Umbilical cord (tissue), 2 donors: Measurements from ENCODE around the gene DNMT3A. TPM values are rescaled to one million over a fixed set of nuclear protein-coding genes. Genes with fewer than 3 reads are reported as not detected.

Experiments used
- DNase-seq: peaks from one replicate; pipeline ENCODE4 v3.0.0-alpha.2; 2015; ENCODE audit warnings: low spot score
- total RNA-seq: library from RNA; depleted of rRNA; stranded (reverse); fragments of >200 nt; gene quantifications from one replicate; pipeline ENCODE4 v1.2.3, GENCODE V29; 2014; ENCODE audit warnings: low replicate concordance; ENCODE audit not compliant: insufficient read depth

The DNMT3A gene
- total RNA-seq, 1 donor from 2014 or later = 40.2 TPM

GRCh38 chr2:25306777-25307368 lies 34.9 kb downstream of the DNMT3A start:
- DNase-seq = no peak

- no peak for DNase-seq
Measured at GRCh38 chr2:25305775-25306174, 36.0 kb downstream of the DNMT3A start.

DNA sequence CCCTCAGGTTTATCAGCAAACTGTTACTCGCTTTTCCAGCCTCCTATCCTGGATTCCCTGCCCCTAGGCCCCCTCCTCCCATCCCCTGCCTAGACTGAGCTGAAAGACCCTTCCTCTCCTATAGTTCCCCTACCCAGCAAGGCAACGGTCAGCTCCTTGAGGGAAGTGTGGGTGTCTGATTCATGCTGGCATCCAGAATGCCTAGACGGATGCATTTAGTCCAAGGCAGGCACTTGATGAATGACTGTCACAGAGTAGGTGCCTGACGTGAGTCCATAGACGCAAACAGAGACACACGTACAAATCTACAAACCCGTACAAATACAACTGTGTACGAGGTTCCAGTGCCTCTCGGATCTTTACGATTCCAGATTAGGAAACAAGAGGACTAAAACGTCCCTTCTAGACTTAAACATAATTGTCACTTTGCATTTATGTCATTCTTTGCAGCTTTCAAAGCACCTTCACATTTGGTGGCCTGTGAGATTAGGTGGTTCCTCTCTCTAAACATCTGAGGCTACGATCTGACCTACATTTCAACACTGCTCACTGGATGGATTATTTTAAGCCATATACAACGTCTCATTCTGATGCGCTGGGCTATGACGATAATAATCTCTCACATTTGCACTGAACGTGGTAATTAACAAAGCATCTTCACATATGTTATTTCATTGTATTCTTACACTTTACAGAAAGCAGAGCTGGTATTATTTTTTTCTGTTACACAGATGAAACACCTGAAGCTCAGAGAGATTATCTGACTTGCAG lies 36.7 kb downstream of the DNMT3A start:
- DNase-seq = no peak

GRCh38 chr2:25304321-25304720 lies 37.4 kb downstream of the DNMT3A start:
- peak; percentile 70 for DNase-seq

GRCh38 chr2:25303633-25304236 lies 38.0 kb downstream of the DNMT3A start:
- peak; percentile 38 for DNase-seq

- DNase-seq = no peak
Measured at GRCh38 chr2:25302758-25303375, 38.9 kb downstream of the DNMT3A start.

DNA sequence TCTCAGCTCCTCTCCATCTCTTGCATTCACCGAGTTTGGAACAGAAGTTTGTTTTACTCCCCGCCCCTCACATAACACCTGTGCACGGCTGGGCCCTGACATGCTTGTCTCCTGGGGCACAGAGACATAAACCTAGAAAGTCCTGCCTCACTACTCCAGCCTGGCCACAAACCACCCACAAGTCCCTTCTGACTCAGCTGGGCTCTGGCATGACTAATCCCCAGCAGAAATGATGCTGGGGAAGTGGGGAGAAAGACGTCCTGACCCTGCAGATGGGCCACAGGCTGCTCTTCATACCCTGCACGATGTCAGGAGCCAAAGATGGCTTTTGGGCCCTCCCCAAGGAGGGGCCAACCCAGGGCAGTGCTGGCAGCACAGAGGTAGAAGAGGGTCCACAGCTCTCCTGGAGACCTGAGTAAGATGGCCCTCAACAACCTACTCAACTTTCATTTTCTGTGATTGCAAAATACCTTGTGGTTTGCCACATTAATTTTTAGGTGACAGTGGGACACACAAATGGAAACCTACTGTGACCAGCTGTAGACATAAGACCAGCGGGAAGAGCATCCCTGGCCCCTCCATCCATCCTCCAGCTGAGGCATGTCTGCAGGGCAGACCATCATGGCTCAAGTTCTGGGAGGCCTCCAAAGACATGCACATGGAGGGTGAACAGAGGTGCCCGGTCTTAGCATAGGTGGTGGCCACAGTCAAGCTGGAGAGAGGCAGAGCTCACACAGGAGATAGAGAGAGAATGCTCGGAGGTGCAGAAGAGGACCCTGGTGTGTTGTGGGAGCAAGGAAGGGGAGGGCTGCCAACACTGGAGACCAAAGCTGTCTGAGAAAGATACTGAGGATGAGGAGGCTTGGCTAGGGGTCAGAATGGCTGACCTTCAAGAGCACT lies 40.0 kb downstream of the DNMT3A start:
- DNase-seq = no peak

DNA sequence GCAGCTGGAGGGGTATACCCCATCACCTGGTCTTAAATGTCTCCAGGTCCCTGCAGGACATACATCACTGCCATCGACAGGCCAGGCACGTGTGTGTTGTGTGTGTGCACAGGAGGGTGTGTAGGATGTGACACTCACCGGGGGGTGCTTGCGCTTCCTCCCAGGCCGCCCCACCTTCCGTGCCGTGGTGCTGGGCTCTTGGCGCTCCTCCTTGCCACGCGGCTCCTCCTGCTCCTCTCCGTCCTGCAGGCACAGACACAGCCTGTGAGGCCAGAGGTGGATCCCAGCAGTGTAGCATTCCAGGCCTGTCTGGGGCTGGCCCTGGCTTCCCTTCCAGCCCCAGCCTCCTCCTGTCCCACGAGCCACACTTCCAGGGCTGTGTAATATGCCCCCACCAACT lies 41.7 kb downstream of the DNMT3A start:
- no peak for DNase-seq

DNA sequence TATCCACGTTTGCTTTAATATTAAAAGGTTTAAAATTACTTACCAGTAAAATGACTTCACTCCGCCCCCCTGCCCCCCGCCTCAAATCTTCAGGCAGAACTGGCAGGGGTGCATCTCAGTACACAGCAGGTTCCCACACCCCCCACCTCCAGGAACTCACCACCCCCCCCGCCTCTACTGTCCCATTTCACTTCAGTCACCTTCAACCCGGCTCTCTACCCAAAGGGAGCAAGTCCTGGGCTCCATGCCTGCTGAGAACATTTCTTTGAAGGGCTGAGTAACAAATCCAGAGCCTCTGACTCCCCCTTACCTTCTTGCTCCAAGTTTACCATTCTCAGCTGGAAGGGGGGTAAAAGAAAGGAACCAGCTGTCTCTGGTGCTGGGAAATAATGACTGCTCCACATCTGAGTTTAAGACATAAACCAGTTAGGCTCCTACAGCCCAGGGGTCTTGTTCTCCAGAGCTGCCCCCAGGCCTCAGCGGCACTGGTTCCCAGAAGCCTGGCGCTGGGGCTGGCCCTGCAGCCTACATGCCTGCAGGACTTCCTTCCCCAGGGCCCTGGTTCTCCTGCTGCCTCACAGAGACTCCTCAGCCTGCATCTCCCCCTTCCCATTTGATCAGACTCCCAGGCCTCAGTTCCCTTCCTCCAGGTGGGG lies 42.8 kb downstream of the DNMT3A start:
- no peak for DNase-seq

DNA sequence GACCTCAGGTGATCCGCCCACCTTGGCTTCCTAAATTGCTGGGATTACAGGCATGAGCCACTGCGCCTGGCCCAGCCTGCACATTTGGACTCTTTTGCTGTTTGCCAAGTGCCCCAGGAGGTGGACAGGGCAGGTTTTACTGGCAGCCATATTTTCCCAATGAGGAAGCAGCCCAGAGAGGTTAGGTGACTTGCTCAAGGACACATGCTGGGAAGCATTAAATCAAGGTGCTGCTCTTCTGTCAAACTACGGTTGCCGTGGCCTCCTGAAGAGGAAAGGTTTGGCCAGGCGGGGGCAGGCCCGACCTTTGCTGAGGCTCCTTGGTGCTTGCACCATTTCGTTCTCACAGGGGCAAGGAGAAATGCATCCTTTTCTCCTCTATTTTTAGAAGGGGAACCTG lies 44.0 kb downstream of the DNMT3A start:
- DNase-seq = no peak

- DNase-seq = no peak
Measured at GRCh38 chr2:25295621-25296020, 46.1 kb downstream of the DNMT3A start.

- peak; percentile 60 for DNase-seq
Measured at GRCh38 chr2:25294573-25295462, 46.9 kb downstream of the DNMT3A start.

DNA sequence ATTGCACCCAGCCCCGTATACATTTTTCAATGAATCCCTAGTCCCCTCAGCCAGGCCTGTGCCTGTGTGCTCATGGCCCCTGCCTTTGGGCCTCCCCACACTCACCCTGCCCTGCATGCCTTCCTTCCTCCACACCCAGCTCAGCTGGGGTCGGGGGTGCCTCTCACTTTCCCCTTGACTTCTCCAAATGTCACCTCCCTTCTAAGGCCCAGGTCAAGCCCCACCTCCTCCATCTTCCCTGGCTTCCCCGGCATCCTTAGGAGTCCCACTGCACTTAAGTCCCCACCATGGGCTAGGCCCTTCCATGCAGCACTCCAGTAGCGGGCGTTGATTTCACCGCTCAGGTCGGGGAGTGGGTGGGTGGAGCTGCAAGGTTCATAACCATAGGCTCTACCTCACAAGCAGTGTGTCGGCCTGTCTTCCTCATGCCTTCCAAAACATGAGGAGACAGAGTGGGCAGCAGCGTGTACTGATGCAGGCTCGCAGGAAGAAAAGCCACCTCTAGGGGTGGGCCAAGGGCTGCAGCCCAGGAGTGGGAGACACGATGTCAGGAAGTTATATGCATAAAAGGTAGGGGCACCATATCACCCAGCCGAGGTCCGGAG lies 47.7 kb downstream of the DNMT3A start:
- DNase-seq = no peak

DNA sequence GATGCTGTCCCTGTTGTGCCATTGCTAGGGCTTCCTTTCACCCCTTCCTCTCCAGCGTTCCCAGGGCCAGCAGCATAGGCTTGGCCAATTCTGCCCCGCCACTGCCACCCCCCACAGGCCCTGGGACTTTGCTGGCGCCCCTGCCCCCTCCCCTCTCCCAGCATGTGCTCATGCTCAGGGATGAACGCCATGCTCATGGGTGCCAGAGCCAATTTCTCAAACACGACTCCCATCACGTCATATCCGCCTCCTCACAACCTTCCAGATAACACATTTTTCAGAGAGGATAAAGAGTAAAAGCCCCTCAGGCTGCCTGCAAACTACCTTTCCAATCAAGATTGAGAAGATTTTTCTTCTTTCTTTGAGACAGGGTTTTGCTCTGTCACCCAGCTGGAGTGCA lies 48.6 kb downstream of the DNMT3A start:
- no peak for DNase-seq

- DNase-seq = no peak
Measured at GRCh38 chr2:25292408-25292807, 49.3 kb downstream of the DNMT3A start.

- no peak for DNase-seq
Measured at GRCh38 chr2:25290811-25291495, 50.8 kb downstream of the DNMT3A start.

DNA sequence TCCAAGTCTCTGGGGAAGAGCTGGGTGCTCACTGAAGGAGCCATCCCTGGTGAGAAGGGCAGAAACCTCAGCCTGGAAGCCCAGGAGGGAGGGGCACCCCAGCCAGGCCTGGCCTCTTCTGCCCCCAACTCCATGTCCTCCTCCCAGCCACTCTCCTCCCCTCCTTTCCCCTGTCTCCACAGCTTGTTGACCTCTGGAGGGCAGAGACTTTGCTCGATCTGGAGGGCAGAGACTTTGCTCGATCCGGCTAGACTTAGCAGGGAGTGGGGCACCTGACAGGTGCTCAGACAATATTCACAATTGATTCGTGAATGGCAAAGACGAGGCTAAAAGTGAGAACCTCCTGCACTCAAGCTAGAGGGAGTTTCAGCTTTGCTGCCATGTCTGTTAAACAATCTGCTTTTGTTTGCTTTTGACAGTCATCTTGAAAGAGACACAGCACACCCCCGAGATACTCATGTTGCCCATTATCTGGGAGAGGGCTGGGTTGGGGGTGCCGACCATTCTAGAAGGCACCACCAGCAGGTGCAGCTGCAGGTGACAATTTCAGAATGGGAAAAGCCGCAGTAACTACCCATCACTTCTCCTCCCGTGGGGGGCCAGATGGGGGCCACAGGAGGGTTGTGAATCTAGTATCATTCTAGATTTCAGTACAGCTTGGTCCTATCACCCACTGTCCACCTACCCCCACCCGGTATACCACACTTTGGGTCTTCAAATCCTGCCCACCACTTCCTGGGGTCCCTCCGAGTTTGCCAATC lies 54.8 kb downstream of the DNMT3A start:
- DNase-seq = no peak

DNA sequence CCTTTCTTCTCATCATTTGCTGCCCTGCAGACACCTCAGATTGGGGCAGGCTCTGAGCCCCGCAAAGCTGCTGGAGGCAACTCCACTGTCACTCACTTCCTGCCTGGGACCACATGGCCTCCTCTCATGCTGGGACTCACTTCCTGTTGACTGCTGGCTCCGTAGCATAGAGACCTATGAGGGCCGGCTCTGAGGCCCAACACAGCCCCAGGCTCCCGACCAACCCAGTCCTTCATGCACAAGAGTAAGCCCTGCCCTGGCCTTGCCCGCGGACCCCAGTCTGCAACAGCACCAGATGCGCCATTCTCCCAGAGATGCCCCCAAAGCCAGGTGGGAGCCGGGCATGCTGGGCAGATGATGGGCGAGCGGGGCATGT lies 55.7 kb downstream of the DNMT3A start:
- no peak for DNase-seq
